NCI-H146 treated with DMSO at 0.1 percent for 48 hours (cell line): Measurements from ENCODE around the gene DYRK1B.
"Not testable (repeated sequence)": the region's sequence is repeated elsewhere in the genome, so short reads cannot be mapped to it uniquely, and the experiment has no call there.

Experiments used
- DNase-seq: peaks from one replicate; lab custom pipeline; 2025; ENCODE audit not compliant: unreplicated experiment; lab: John Stamatoyannopoulos, UW

Gene DYRK1B

DNA sequence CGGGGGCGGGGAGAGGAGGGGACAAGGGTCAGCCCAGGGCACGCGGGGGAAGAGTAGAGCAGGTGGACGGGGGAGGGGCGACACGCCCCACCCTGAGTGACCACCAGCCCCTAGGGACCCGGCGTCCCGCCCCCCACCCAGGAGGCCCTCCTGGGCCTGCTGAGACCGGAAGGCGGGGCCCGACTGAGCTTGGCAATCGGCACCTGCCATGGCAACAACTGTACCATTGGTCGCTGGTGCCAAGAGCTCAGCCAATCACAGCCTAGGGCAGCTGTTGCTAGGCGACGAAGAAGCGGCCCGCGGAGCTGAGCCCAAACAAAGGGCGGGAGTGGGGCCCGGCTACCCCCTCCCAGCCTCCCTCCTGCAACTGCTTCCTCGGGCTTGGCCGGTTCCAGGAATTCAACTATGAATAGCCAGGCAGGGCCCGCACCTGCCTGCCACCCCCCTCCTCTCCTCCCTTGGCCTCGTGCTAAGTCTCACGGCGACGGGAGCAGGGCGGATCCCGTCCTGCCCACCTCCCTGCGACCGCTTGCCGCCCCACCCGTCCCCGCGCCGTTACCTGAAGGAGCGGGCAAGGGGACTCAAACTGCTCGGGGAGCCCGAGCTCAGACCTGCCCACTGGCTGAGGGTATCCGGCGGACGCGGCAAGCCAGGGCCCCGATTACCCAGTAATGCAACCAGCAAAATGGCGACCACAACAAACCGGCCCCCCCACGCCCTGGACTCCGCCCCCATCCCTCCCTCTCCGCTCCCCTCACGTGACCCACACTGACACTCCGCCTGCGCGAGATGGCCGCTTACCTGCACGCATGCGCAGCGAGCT, at the start of gene DYRK1B:
DYRK1B (minus strand) TSS at position 699 of the 823 bp plus-strand sequence. CDS start 2,295 bp downstream, outside the sequence.
- DNase-seq, result peak; percentile 98

DNA sequence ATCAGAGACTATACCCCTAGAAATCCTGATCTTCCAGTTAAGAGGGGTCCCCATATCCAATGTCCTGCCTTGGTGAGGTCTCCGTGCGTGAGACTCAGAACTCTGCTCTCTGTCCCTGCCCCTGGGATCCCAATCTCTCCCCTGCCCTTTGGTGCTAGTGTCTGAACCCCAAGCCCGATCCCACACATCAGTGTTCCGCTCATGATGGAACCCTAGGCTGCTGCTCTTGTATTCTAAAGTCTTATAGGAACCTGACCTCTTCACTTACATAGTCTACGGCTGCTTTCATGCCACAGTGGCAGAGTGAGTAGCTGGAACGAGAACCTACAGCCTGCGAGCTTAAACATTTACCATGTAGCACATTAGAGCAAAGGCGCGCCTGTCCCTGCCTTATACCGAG, 48.7 kb upstream of the DYRK1B start:
- DNase-seq, result not testable (repeated sequence)

DNA sequence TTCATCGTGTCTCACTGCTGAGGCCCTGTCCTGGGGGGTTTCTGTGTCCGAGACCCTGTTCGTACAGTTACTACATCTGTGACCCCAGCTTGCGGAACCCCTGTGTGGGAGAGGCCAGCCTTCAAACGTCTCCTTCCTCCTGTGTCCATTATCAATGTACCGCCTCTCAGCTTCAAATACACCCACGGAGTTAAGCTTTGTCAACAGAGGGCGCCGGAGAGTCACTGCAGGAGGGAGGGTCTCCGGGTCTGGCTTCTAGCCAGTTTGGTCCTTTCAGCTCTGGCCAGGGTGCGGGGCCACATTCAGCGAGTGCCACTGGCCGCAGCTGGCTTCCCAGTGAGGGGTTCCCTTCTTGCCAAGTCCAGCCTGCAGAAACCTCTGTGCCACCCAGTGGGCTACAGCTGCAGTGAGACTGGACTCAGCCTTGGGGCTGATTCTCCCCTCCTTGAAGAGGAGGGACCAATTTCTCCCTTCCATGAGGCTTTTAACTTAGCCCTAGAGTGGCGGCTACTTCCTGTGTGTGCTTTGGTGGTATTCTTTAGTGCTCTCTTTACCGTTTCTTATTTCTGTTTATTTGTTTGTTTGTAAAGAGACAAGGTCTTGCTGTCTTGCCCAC, 47.6 kb upstream of the DYRK1B start:
- peak; percentile 46 for DNase-seq

DNA sequence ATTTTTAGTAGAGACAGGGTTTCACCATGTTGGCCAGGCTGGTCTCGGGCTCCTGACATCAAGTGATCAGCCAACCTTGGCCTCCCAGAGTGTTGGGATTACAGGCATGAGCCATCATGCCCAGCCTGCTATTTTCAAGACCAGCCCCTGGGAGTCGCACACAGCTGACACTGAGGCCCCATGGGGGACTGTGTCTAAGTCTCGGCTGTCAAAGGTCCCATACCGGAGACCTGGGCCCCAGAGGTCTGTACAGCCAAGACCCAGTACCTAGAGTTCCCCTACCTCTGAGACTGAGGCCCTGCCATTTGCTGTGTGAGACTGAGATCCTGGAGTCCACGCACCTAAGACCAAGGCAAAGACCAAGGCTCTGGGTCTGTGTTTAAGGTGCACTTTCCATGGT, 46.3 kb upstream of the DYRK1B start:
- DNase-seq, result not testable (repeated sequence)

DNA sequence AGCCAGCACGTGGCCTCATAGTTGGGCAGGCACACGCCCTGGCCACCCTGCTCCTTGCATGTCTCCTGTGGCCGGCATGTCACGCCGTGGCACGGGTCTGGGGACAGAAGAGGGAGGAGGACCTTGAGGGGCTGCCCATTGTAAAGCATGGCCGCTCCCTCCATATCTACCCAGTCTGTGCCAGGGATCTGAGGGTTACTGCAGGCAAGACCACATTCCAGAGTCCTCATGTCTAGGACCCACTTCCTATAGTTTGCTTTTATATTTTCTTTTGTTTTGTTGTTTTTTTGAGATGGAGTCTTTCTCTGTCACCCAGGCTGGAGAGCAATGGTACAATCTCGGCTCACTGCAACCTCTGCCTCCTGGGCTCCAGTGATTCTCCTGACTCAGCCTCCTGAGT, 45.8 kb upstream of the DYRK1B start:
- DNase-seq, result not testable (repeated sequence)

DNA sequence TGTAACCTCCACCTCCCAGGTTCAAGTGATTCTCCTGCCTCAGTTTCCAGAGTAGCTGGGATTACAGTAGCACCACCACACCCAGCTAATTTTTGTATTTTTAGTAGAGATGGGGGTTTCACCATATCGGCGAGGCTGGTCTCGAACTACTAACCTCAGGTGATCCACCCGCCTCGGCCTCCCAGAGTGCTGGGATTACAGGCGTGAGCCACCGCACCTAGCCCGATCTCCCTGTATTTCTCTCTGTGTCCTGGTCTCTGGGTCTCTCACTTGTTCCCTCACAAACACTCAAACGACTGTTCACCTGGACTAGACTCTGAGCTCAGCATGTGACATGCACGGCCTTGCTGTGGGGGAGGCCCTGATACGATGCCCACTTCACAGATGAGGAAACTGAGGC, 44.9 kb upstream of the DYRK1B start:
- DNase-seq, result not testable (repeated sequence)

DNA sequence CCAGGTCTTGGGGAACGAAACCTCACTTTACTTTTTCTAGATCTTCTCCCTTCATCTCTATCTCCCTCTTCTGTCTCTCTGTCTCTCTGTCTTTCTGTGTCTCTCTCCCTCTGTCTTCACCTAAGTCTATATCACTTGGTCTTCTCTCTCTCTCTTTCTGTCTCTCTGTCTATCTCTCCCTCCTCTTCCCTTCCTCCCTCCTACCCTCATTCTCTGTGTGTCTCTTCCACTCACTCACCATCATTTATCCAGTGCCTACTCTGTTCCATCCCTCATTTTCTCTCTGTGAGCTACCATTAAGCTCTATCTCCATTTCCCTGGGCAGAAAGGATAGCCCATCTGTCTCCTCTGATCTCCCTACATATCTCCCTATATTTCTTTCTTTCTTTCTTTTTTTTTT, 44.4 kb upstream of the DYRK1B start:
- DNase-seq, result no peak

DNA sequence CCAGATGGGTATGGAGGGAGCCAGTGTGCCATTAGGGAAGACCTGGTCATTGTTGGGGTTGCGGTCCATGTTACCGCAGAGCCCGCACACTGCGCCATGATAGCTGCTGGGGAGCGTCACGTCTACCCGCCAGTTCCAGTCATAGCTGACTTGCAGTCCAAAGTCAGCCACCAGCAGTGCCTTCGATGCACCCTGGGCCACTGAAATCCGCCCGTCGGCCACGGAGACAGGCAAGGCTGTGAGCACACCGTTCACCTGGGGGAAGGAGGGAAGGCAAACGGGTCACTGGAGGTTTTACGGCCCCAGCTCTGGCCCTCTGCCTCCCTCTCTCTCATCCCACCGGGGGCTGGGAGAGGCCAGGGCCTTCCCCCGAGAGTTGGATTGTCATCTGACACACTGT, 44.0 kb upstream of the DYRK1B start:
- not testable (repeated sequence) for DNase-seq

DNA sequence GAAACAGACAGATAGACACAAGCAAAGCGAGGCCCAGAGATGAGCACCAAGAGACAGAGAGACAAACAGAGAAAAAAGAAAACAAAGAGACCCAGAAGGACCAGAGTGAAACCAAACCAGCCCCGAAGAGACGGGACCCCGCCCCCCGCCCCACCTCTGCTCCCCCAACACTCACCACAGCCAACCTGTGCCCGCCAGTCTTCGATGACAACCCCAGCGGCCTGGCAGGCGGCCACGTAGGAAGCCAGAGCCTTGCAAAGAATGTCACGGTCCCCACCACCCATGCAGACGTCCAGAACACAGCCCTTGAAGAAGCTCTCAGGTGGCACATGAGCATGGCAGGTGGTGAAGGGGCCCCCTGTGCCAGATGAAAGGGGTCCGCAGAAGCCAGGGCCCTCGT, 43.5 kb upstream of the DYRK1B start:
- not testable (repeated sequence) for DNase-seq

DNA sequence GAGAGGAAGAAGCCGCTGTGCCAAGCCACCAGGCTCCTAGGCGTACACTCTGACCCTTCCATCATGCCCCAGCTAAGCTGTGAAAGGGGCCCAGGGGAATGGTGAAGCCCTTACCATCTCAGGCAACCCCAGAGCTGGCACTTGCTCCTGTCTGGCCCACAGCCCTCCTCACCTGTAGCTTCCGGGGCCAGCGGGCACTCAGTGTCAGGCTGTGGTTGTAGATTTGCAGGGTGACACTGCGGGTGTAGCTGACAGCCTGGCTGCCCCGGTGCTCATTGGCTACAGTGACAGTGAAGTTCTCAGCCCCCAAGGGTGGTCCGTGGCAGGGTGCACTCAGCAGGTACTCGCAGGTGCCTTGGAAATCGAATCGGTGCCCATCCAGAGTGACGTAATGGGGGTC, 42.5 kb upstream of the DYRK1B start:
- DNase-seq, result not testable (repeated sequence)

DNA sequence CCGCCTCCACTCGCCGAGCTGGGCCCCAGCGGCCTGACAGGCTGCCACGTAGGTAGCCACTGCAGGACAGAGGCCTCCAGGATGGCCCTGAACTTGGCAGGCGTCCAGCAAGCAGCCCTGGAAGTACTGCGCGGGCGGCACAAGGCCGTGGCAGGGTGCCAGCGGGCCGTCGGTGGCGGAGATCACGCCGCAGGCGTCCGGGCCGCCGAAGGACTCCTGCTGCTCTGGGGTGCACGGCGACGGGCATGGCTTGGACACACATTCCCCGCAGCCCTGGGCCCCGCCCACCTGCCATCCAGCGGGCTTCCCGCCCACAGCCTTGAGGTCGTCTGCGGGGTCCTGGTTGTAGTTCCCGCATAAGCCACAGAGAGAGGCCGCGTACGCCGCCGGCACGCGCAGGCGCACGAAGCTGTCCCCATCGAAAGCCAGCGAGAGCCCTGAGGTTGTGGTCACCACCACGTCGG, 41.5 kb upstream of the DYRK1B start:
- not testable (repeated sequence) for DNase-seq

DNA sequence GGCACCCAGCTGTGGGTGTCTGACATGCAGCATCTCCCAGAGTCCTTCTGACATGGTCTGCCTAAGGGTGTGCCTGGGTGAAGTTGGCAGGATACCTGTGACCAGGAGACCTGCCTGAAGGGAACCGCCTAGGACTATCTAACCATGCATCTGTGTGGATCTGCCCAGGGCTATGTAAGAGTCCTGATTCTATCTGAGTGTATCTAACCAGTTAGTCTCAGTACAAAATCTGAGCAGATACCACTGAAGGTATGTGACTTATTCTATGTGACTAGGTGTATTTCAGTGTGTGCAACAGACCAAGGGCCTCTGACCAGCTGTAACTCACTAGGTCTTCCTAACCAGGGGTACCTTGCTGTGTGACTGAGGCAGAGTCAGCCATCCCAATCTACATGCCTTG, 40.4 kb upstream of the DYRK1B start:
- DNase-seq, result no peak

DNA sequence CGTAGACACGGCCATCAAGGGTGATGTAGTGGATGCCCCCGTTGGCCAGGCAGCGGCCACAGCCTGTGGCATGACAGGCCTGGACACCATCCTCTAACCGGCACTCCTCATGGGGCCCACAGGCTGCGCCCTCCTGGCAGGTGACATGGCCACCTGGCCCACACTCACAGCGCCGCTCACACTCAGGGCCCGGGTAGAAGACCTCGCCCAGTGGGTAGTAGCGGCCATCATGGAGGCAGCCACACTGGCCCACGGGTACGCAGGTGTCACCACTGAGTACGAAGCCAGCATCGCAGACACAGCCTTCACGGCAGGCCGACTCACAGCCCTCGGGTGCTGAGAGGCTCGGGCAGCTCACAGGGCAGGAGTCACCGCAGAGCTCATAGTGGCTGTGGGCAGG, 39.4 kb upstream of the DYRK1B start:
- no peak for DNase-seq

DNA sequence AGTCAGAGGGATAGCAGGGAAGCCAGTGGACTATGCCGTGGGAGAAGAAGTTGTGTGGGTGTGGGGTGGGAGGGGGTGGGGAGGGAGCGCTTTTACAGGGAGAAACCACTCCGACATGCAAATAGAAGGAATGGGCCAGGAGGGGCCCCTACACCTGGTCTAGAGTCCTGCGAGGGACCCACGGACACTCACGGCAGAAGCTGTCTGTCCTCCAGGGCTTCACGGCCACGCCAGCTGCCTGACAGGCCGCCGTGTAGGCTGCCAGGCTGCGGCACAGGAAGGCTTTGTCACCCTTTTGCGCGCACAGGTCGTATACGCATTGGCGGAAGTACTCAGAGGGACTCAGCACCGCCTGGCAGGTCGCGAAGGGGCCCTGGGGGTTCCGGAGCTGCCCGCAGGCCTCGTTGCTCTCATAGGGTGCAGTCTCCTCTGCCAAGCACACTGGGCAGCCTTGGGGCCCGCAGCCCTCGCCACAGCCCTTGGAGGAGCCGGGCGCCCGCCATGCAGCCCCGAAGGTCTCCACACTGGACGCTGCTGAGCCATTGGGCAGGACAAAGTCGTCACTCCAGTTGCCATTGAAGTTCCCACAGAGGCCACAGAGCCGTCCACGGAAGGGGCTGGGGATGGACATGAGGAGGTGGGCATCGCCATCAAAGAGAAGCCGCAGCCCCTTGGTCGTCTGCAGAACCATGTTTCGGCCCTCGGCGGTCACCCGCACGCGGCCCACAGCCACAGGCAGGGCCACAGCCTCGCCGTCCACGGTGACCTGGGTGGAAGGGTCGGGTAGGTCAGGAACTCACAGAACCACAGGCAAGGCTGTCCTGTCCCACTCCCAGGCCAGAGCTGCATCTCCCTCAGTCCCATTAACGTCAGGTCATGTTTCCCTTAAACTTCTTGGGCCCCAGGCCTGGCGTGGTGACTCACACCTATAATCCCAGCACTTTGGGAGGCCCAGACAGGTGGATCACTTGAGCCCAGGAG, 38.2 kb upstream of the DYRK1B start:
- DNase-seq, result no peak

DNA sequence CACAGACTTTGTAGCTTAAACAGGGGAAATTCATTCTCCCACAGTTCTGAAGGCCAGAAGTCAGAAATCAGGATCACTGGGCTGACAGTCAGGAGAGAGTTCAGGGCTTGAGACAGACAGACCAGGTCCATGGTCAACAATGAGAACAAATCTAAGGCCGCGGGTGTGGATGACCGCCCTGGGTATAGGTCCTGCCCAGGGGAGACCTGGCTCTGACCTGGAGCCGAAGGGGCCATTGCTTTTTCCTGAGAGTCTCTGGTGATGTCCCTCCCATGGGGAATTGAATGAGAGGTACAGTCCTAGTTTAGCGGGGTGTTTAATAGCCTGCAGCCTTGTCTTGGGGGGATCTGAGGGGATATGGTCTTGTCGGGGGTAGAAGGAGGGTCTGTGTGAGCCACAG, 37.4 kb upstream of the DYRK1B start:
- no peak for DNase-seq

DNA sequence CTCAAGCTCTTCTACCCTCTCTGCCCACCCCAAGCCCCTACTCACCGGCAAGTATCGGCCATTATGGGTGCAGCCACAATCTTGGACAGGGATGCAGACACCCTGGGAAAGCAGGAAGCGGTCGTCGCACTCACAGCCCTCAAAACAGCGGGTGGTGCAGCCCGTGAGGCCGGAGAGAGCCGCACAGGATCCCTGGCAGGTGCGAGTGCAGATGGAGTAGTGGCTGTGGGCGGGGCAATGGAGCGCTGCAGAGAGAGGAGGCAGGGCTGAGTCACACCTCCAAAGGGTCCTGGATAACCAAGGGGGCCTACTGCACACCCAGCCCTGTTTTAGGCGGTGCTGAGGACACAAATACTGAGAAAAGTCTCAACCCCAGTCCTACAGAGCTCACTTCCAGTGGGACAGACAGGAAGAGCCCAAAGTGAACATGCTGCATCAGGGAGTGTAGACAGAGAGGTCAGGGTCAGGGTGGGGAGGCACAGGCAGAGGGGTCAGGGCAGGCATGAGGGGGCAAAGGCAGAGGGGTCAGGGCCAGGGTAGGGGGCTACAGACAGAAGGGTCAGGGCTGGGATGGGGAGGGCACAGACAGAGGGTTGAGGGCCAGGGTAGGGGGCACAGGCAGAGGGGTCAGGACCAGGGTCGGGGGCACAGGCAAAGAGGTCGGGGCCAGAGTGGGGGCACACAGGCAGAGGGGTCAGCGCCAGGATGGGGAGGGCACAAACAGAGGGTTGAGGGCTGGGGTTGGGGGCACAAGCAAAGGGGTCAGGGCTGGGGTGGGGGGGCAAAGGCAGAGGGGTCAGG, 36.4 kb upstream of the DYRK1B start:
- peak; percentile 80 for DNase-seq

DNA sequence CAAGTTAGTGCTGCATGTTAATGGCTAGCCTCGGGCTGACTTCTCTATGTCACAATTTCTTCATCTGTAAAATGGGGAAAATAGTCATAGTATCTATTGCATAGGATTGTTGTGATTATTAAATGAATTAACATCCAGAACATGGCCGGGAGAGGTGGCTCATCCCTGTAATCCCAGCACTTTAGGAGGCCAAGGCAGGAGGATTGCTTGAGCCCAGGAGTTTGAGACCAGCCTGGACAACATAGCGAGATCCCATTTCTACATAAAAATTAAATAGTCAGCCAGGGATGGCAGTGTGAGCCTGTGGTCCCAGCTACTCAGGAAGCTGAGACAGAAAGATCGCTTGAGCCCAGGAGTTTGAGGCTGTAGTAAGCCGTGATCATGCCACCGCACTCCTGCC, 34.0 kb upstream of the DYRK1B start:
- no peak for DNase-seq

DNA sequence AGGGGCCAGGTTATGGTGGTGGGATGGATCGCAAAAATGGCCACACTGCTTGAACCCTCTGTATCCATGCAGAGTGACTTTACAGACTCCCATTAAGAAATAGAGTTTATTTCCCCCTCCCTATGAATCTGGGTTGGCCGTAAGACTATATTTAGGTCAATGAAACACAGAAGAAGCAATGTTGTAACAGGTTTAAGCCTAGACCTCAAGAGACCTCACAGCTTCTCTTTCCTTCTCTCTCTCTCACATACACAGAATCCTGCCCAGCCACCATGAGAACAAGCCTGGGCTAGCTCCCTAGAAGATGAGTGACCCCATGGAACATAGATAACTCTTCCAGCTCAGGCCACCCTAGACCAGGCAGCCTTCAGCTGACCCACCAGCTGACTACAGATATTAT, 33.2 kb upstream of the DYRK1B start:
- no peak for DNase-seq

DNA sequence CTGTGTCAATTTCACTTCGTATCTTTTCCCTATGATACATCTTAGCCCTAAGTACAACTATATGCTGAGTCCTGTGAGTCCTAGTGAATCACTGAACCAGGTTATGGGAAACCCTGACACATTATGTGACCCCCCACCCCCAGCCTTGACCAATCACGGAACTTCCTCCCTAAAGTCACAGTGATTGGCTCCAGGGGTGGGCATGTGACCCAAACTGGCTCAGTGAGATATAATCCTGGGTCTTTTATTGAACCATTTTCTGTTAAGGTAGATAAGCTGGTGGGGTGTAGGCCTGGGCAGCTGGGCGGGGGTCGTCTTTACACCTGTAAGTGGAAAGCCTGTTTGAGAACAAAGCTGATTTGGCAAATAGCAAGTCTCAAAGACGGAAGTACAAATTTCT, 32.0 kb upstream of the DYRK1B start:
- no peak for DNase-seq

DNA sequence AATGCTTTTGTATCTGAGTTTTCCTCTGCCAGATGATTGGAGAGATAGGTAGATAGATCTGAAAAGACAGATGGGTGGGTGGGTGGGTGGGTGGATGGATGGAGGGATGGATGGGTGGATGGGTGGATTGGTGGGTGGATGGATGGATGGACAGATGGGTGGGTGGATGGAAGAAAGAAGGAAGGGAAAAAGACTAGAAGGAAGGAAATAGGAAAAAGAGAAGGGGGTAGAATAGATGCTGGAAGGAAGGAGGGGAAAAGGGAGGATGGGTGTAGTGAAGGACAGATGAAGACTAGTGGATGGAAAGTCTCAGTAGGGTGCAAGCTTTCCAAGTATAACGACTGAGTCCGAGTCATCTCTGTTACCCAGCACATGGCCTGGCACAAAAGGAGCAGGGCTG, 31.2 kb upstream of the DYRK1B start:
- DNase-seq, result no peak
